ENCODE results near the gene FAM181A. TPM values are rescaled to one million over a fixed set of nuclear protein-coding genes. Genes with fewer than 3 reads are reported as not detected.

FAM181A gene
- total and polyA plus RNA-seq, 12 donors: not detected

- ATAC-seq (peak in 2 of 8 donors; percentile 52 to 65), DNase-seq (no peak)
- TF ChIP-seq, protein P1, sequence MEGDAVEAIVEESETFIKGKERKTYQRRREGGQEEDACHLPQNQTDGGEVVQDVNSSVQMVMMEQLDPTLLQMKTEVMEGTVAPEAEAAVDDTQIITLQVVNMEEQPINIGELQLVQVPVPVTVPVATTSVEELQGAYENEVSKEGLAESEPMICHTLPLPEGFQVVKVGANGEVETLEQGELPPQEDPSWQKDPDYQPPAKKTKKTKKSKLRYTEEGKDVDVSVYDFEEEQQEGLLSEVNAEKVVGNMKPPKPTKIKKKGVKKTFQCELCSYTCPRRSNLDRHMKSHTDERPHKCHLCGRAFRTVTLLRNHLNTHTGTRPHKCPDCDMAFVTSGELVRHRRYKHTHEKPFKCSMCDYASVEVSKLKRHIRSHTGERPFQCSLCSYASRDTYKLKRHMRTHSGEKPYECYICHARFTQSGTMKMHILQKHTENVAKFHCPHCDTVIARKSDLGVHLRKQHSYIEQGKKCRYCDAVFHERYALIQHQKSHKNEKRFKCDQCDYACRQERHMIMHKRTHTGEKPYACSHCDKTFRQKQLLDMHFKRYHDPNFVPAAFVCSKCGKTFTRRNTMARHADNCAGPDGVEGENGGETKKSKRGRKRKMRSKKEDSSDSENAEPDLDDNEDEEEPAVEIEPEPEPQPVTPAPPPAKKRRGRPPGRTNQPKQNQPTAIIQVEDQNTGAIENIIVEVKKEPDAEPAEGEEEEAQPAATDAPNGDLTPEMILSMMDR (IDR thresholded peaks at IDR 0.05): peak in 8 of 9 donors; percentile 33 to 74 (median 56)
- no peaks in the 10 kb centered on the region for H3K36me3 ChIP-seq
- H3K9me3 ChIP-seq: no peaks in the 10 kb centered on the region
- H3K27ac ChIP-seq: no peak overlapping the region
- intact Hi-C loops (cut with DNase I): loop anchor here in 2 of 10 donors (5.0 kb wide), 2 partner anchors 249 to 254 kb away; no protein-coding TSS in a partner anchor
- H3K27me3 ChIP-seq: peaks cover 0 to 17% (median 10%) of the 10 kb centered on the region in 7 donors
- WGBS, 2 donors: 49 to 57% methylated on average over 15 of the region's 15 CpGs
- H3K4me1 ChIP-seq: no peaks in the 10 kb centered on the region
- H3K4me3 ChIP-seq: no peak overlapping the region
Measured at GRCh38 chr14:93906341-93907329, 20.5 kb upstream of the FAM181A start.

- TF ChIP-seq, protein P1 (IDR thresholded peaks at IDR 0.05): no peak
- H3K27me3 ChIP-seq: peaks cover 0 to 3% (median under 1%) of the 10 kb centered on the region in 7 donors
- peaks cover 0 to 10% (median 0%) of the 10 kb centered on the region in 11 donors for H3K9me3 ChIP-seq
- WGBS, 2 donors: 81 to 88% methylated on average over 5 of the region's 5 CpGs
- no peaks in the 10 kb centered on the region for H3K36me3 ChIP-seq
- H3K4me1 ChIP-seq: no peaks in the 10 kb centered on the region
- H3K4me3 ChIP-seq: no peak overlapping the region
- ATAC-seq: no peak
- H3K27ac ChIP-seq: no peak overlapping the region
- no peak for DNase-seq
- intact Hi-C loops (cut with DNase I): loop anchor here in 2 of 10 donors (5.0 kb wide), 2 partner anchors 252 to 257 kb away; no protein-coding TSS in a partner anchor
Measured at GRCh38 chr14:93909429-93910128, 17.6 kb upstream of the FAM181A start.

DNA sequence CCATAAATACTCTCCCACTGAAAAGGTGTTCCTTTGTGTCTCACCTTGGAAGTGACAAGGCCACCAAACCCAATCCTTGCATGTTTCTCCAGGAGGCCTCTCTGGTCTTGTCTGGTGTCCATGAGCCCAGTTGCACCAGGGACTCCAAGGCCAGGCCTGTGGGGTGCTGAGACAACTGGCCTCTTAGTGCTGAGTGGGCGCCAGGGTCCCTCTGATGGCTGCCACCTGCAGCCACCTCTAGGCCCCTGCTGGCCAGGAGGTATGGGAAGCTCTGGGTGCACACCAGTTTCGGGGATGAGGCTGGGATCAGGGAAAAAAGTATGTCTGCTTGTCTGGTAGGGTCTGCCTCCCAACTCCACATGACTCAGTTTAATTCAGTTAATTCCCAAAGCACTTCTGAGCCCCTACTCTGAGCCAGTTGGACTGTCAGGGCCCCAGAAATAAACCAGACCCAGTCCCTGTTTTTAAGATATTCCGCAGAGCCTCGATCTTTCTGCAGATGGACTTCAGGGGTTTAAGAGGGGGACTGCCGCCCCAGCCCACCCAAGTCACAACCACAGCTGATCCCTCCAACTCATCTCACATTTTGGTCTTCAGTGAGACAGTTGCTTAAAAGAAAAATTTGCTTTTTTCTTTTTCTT is 15.0 kb upstream of the FAM181A start:
- peaks cover 0 to 10% (median 0%) of the 10 kb centered on the region in 11 donors for H3K9me3 ChIP-seq
- peaks cover 0 to 3% (median 0%) of the 10 kb centered on the region in 7 donors for H3K27me3 ChIP-seq
- ATAC-seq: no peak
- TF ChIP-seq, protein P1 (IDR thresholded peaks at IDR 0.05): no peak
- intact Hi-C loops (cut with DNase I): no loop called here
- DNase-seq: no peak
- H3K36me3 ChIP-seq: no peaks in the 10 kb centered on the region
- H3K4me3 ChIP-seq: no peak overlapping the region
- no peaks in the 10 kb centered on the region for H3K4me1 ChIP-seq
- WGBS, 2 donors: 71 to 76% methylated on average over 5 of the region's 5 CpGs
- no peak overlapping the region for H3K27ac ChIP-seq

DNA sequence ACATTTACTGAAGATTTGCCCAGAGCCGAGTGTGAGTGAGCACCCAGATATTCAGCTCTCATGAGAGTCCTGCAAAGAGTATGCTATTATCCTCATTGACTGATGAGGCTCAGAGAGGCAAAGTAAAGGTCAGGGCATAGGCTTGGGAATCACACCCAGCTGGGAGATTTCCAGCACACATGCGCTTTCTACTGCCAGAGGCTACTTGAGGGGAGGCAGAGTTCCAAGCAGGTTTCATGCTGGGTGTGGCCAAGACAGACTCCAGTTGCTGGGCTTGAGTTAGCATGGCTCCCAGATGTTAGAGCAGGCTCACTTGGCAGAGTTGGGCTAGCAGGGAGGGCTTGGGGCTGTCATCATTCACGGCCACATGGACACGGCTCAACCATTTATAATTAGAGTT is 14.4 kb upstream of the FAM181A start:
- Histone ChIP-seq H3K4me3 (no peak overlapping the region), H3K9me3 (peaks cover 0 to 10% (median 0%) of the 10 kb centered on the region in 11 donors), H3K27ac (no peak overlapping the region), H3K27me3 (peaks cover 0 to 3% (median 0%) of the 10 kb centered on the region in 7 donors), H3K36me3 (no peaks in the 10 kb centered on the region), H3K4me1 (no peaks in the 10 kb centered on the region)
- TF ChIP-seq, protein P1 (IDR thresholded peaks at IDR 0.05): no peak
- 66 to 82% methylated on average over 4 of the region's 4 CpGs for WGBS, 2 donors
- peak in 3 of 8 donors; percentile 32 to 60 (median 33) for ATAC-seq
- DNase-seq: no peak
- intact Hi-C loops (cut with DNase I): no loop called here

Data from heart right ventricle (tissue), 16 donors.